Adrenal gland (tissue), 12 donors: ENCODE results near the gene FXYD4. TPM values are rescaled to one million over a fixed set of nuclear protein-coding genes. Genes with fewer than 3 reads are reported as not detected.

Experiments used
- DNase-seq, 7 donors: peaks; one replicate each; pipeline ENCODE4 v3.0.0-alpha.2; 2019 to 2020
- H3K27ac ChIP-seq, 5 donors: fragments of 200-600 bp; sonication (generic) in 4 of 5; 1 replicate in 3 of 5; 2 replicates in 2 of 5; pipeline versions ENCODE4 v1.5.1 to v1.8.0; 2016 to 2020; ENCODE audit warnings: mild to moderate bottlenecking in 1 of 5
- H3K27me3 ChIP-seq: fragments of 200-600 bp; 2 replicates; pipeline ENCODE4 v1.8.0; 2021
- H3K36me3 ChIP-seq, 2 donors: fragments of 200-600 bp; replicated peaks in 1 of 2; 1 replicate in 1 of 2; 2 replicates in 1 of 2; pipeline versions ENCODE4 v1.5.1 to v1.8.0; 2018 to 2022
- H3K4me1 ChIP-seq, 2 donors: fragments of 200-600 bp; replicated peaks in 1 of 2; 1 replicate in 1 of 2; 2 replicates in 1 of 2; pipeline versions ENCODE4 v1.5.1 to v1.8.0; 2018 to 2021
- H3K4me3 ChIP-seq, 4 donors: fragments of 200-600 bp; sonication (generic) in 3 of 4; one replicate each; pipeline ENCODE4 v1.5.1; 2016 to 2018
- H3K9me3 ChIP-seq, 3 donors: fragments of 200-600 bp; sonication (generic) in 1 of 3; replicated peaks in 1 of 3; 1 replicate in 2 of 3; 2 replicates in 1 of 3; pipeline versions ENCODE4 v1.5.1 to v1.8.0; 2016 to 2021
- POLR2A ChIP-seq, 2 donors: fragments of 450-650 bp; IDR thresholded peaks; one replicate each; pipeline ENCODE4 v1.6.1; 2017; ENCODE audit warnings: antibody characterized with exemption in 2 of 2, mild to moderate bottlenecking in 2 of 2, moderate library complexity in 1 of 2
- WGBS, 4 donors: extraction: QIAGEN DNeasy Blood & Tissue Kit in 2 of 4; methylation state at CpG; one replicate each; pipeline versions ENCODE4 v1.1.5 to v1.1.7; 2013 to 2017; 5-methylcytosine and 5-hydroxymethylcytosine counted together
- intact Hi-C, 2 donors: fragments of 100-400 bp; cut with DNase I; formaldehyde crosslinking; loops; one replicate each; pipeline versions ENCODE4 v1.14.1 to v1.15.0; 2022 to 2023
- polyA plus RNA-seq, 3 donors: library from polyadenylated mRNA; stranded (reverse); fragments of 200-250 nt in 2 of 3; fragments of 350-450 nt in 1 of 3; fragmentation: Illumina TruSeq in 1 of 3; extraction: RNeasy Lipid Tissue Mini Kit (QIAGEN cat#74804) in 1 of 3; gene quantifications; one replicate each; pipeline ENCODE4 v1.2.3, GENCODE V29; 2013 to 2014
- total RNA-seq, 9 donors: library from RNA; depleted of rRNA in 4 of 9; stranded (reverse); fragments of >200 nt in 4 of 9; fragments of 120-200 nt in 1 of 9; fragmentation: NEBNext Ultra II Directional in 1 of 9; extraction: Animal tissue kit (Norgen Biotek cat#: 25700) in 1 of 9; gene quantifications; one replicate each; pipeline versions ENCODE4 v1.1.0 to v1.2.4, GENCODE V29; 2013 to 2023
- TF ChIP-seq, protein P1 (sequence below), 6 experiments: fragments of 450-650 bp in 4 of 6; fragments of 200-600 bp in 2 of 6; sonication (generic) in 1 of 6; IDR thresholded peaks; 1 replicate in 5 of 6; 2 replicates in 1 of 6; pipeline versions ENCODE4 v1.5.1 to v1.8.0; 2016 to 2021; ENCODE audit warnings: antibody characterized with exemption in 6 of 6, mild to moderate bottlenecking in 2 of 6, moderate library complexity in 1 of 6
- donor health status: healthy with polysubstance abuse.
- donor health status: Bipolar disorder and iron deficiency.
- donor health status: DM: yes; HTN: yes; CAD: no.
- donor health status: DM: no; HTN: no; CAD: no.
- donor health status: DM: no; HTN: no; CAD: no.
- donor health status: DM: yes; HTN: yes; CAD: no.

FXYD4 gene
- total and polyA plus RNA-seq, 12 donors: 0.86 TPM; not detected in 11

DNA sequence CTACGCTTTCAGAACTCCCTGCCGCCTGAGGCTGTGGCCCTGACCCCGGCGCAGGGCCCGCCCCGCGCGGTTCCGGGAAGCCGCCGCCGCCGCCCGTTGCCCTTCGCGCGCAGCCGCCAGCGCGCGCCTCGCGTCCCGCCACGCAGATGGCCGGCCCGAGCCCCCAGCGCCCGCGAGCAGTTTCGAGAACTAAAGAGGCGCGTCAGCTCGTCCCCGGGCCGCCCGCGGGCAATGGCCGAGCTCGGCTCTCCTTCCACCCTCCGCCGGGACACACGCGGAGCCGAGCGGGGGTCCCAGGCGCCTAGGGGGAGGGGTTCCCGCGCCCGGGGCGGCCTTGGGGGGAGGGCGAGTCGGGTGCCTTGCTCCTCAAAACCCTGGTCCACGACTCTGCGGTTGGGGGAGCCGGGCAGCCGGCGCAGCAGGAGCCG, 35.7 kb downstream of the FXYD4 start:
- peak; percentile 59 to 76 (median 66) for DNase-seq
- intact Hi-C loops: no loop called here
- H3K27ac ChIP-seq: peak overlapping the region; percentile 99 to 100 (median 99)
- H3K4me1 ChIP-seq: peaks cover 23 to 49% of the 10 kb centered on the region in 2 donors
- no peaks in the 10 kb centered on the region for H3K27me3 ChIP-seq
- H3K4me3 ChIP-seq: peak overlapping the region in 3 of 4 donors; percentile 75 to 97 (median 89)
- H3K9me3 ChIP-seq: no peaks in the 10 kb centered on the region
- no peak for TF ChIP-seq POLR2A (IDR thresholded peaks at IDR 0.05)
- TF ChIP-seq, protein P1, sequence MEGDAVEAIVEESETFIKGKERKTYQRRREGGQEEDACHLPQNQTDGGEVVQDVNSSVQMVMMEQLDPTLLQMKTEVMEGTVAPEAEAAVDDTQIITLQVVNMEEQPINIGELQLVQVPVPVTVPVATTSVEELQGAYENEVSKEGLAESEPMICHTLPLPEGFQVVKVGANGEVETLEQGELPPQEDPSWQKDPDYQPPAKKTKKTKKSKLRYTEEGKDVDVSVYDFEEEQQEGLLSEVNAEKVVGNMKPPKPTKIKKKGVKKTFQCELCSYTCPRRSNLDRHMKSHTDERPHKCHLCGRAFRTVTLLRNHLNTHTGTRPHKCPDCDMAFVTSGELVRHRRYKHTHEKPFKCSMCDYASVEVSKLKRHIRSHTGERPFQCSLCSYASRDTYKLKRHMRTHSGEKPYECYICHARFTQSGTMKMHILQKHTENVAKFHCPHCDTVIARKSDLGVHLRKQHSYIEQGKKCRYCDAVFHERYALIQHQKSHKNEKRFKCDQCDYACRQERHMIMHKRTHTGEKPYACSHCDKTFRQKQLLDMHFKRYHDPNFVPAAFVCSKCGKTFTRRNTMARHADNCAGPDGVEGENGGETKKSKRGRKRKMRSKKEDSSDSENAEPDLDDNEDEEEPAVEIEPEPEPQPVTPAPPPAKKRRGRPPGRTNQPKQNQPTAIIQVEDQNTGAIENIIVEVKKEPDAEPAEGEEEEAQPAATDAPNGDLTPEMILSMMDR (IDR thresholded peaks at IDR 0.05): peak in 1 of 6 experiments; percentile 2
- peaks cover 0 to 4% of the 10 kb centered on the region in 2 donors for H3K36me3 ChIP-seq
- WGBS, 4 donors: 0 to 1% (median 0%) methylated on average over 18 to 59 of the region's 59 CpGs

DNA sequence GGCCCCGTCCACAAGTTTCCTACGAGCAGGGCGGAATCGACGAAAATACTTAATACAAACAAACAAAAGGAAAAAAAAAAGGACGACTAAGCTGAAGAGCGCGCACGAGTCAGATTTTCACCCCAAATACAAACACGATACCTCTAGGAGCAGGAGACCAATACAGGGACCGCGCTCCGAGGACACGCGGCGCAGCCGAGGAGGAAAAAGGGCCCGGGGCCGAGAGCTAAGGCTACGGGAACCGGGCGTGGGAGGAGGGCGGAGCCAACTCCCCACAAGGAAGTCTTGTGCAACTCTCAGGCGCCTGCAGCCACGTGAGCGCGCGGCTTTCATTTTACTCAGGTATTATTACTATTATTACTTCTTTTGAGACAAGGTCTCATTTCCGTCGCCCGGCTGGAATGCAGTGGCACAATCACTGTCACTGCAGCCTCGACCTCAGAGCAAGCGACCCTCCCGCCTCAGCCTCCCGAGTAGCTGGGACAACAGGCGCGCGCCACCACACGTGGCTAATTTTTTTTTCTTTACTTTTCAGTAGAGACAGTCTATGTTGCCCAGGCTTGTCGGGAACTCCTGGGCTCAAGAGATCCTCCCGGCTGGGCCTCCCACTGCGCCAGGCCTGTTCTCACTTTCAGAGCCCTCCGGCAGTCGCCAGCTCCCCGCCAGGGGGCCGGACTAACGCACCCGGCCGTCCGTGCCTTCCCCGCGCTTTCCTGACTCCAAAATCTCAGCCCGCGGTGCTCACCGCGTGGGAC, 36.3 kb downstream of the FXYD4 start:
- peak; percentile 90 to 96 (median 94) for DNase-seq
- Histone ChIP-seq H3K4me1 (peaks cover 23 to 43% of the 10 kb centered on the region in 2 donors), H3K36me3 (peaks cover 0 to 4% of the 10 kb centered on the region in 2 donors), H3K27me3 (no peaks in the 10 kb centered on the region), H3K9me3 (no peaks in the 10 kb centered on the region), H3K27ac (peak overlapping the region; percentile 99 to 100 (median 99)), H3K4me3 (peak overlapping the region in 3 of 4 donors; percentile 75 to 97 (median 89))
- TF ChIP-seq POLR2A (IDR thresholded peaks at IDR 0.05): peak; percentile 42 to 70
- TF ChIP-seq, protein P1 (IDR thresholded peaks at IDR 0.05): peak in 5 of 6 experiments; percentile 36 to 58 (median 47)
- intact Hi-C loops: no loop called here
- WGBS, 4 donors: 0% methylated on average over 45 to 56 of the region's 56 CpGs

GRCh38 chr10:43408331-43408709, 36.9 kb downstream of the FXYD4 start:
- H3K4me1 ChIP-seq: peaks cover 23 to 37% of the 10 kb centered on the region in 2 donors
- DNase-seq: peak in 1 of 7 donors; percentile 55
- 0 to 1% (median 0%) methylated on average over 1 to 31 of the region's 31 CpGs for WGBS, 4 donors
- intact Hi-C loops: no loop called here
- no peak for TF ChIP-seq POLR2A (IDR thresholded peaks at IDR 0.05)
- TF ChIP-seq, protein P1 (IDR thresholded peaks at IDR 0.05): no peak
- peaks cover 0 to 3% of the 10 kb centered on the region in 2 donors for H3K36me3 ChIP-seq
- H3K9me3 ChIP-seq: no peaks in the 10 kb centered on the region
- peak overlapping the region in 3 of 4 donors; percentile 75 to 89 (median 84) for H3K4me3 ChIP-seq
- H3K27ac ChIP-seq: peak overlapping the region; percentile 99 to 100 (median 99)
- no peaks in the 10 kb centered on the region for H3K27me3 ChIP-seq

DNA sequence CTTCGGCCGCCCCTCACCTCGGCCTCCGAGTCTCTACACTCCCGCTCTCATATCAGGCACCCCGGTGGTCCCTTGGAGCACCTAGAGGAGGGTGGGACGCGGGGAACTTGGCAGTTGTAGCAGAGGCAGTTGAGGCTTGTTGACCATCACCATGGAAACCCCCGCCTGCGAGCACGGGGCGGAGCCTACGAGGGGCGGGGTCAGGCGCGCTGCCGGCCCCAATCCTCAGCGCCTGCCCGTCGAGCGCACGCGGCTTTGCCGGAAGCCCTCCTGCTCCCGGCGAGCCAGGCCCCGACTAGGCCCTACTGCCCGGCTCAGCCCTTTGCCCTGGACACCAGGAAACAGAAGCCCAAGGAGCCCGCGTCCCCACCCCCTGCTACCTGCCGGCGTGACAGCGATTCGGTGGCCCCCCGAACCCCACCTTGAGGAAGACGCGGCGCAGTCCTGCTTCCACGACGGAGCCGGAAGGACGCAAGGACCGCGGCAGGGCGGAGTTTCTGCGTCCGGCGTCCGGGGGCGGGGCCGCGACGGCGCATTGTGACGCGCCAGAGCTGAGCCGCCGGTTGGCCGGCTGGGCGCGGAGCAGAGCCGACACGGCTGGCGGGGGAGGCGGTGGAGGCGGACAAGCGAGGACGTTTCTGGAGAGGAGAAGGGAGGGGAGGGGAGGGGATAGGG, 37.4 kb downstream of the FXYD4 start, which contains the start of gene HNRNPF:
Gene HNRNPF, minus strand, starts transcription at position 477 of the 675 bp plus-strand sequence. CDS start 21,302 bp downstream, outside the sequence.
- 0 to 1% (median 0%) methylated on average over 1 to 68 of the region's 68 CpGs for WGBS, 4 donors

More for the DNA sequence above, 37.4 kb downstream of the FXYD4 start, which contains the start of gene HNRNPF:
- Histone ChIP-seq H3K4me1 (peaks cover 23 to 32% of the 10 kb centered on the region in 2 donors), H3K36me3 (no peaks in the 10 kb centered on the region), H3K27me3 (no peaks in the 10 kb centered on the region), H3K27ac (peak within 1 kb of the TSS; percentile 99 to 100 (median 99)), H3K9me3 (no peaks in the 10 kb centered on the region), H3K4me3 (peak within 1 kb of the TSS in 3 of 4 donors; percentile 75 to 89 (median 84))
- intact Hi-C loops: no loop called here
- TF ChIP-seq, protein P1 (IDR thresholded peaks at IDR 0.05): no peak
- peak; percentile 92 to 93 for TF ChIP-seq POLR2A (IDR thresholded peaks at IDR 0.05)
- peak; percentile 95 to 97 (median 96) for DNase-seq
